GM23338 (cell line): ENCODE measurements around the gene TASP1. TPM values are rescaled to one million over a fixed set of nuclear protein-coding genes. Genes with fewer than 3 reads are reported as not detected.

ENCODE experiments used
- ATAC-seq: fragments of 200-7000 bp; cut with Tn5 transposase; 3 replicates; pipeline ENCODE4 v1.9.1; 2020
- DNase-seq: peaks from one replicate; pipeline ENCODE4 v3.0.0-alpha.2; 2015; ENCODE audit warnings: low spot score
- H2AFZ ChIP-seq: fragments of 200-600 bp; sonication (generic); 2 replicates; pipeline ENCODE4 v1.8.0; 2016; ENCODE audit warnings: antibody characterized with exemption, mild to moderate bottlenecking, moderate library complexity
- H3F3A ChIP-seq: fragments of 200-600 bp; sonication (generic); replicated peaks from 2 replicates; pipeline ENCODE4 v1.8.0; 2017; ENCODE audit warnings: antibody characterized with exemption, mixed run types, low read depth
- H3K27ac ChIP-seq: fragments of 200-600 bp; sonication (generic); 2 replicates; pipeline ENCODE4 v1.6.1; 2016; ENCODE audit warnings: low read depth
- H3K27me3 ChIP-seq: fragments of 200-600 bp; sonication (generic); 2 replicates; pipeline ENCODE4 v1.8.0; 2016; ENCODE audit warnings: mild to moderate bottlenecking, mixed run types, moderate library complexity; ENCODE audit not compliant: insufficient read depth
- H3K36me3 ChIP-seq: fragments of 200-600 bp; sonication (generic); 2 replicates; pipeline ENCODE4 v1.8.0; 2016; ENCODE audit warnings: mild to moderate bottlenecking; ENCODE audit not compliant: insufficient read depth
- H3K4me1 ChIP-seq: fragments of 200-600 bp; sonication (generic); 2 replicates; pipeline ENCODE4 v1.8.0; 2016; ENCODE audit warnings: mild to moderate bottlenecking, moderate library complexity; ENCODE audit not compliant: insufficient read depth
- H3K4me2 ChIP-seq: fragments of 200-600 bp; sonication (generic); 2 replicates; pipeline ENCODE4 v1.7.1; 2017; ENCODE audit warnings: mixed run types
- H3K4me3 ChIP-seq: fragments of 200-600 bp; sonication (generic); 2 replicates; pipeline ENCODE4 v1.6.1; 2016; ENCODE audit warnings: mixed run types
- H3K79me2 ChIP-seq: fragments of 200-600 bp; sonication (generic); replicated peaks from 2 replicates; pipeline ENCODE4 v1.8.0; 2017; ENCODE audit warnings: mild to moderate bottlenecking; ENCODE audit not compliant: insufficient read depth
- H3K9me2 ChIP-seq: fragments of 200-600 bp; sonication (generic); 2 replicates; pipeline ENCODE4 v1.8.0; 2017; ENCODE audit not compliant: insufficient read depth
- H4K20me1 ChIP-seq: fragments of 200-600 bp; sonication (generic); replicated peaks from 2 replicates; pipeline ENCODE4 v1.8.0; 2017; ENCODE audit warnings: mild to moderate bottlenecking; ENCODE audit not compliant: insufficient read depth
- H3K27ac Mint-ChIP-seq: 2 replicates; pipeline ENCODE4 v1.8.0; 2020; ENCODE audit warnings: inconsistent platforms, mild to moderate bottlenecking, moderate library complexity, mixed read lengths
- H3K27me3 Mint-ChIP-seq: 3 replicates; pipeline ENCODE4 v1.8.0; 2022; ENCODE audit warnings: low read depth, mild to moderate bottlenecking, moderate library complexity, mixed read lengths, inconsistent platforms; ENCODE audit not compliant: insufficient read depth, poor library complexity
- H3K36me3 Mint-ChIP-seq: 3 replicates; pipeline ENCODE4 v1.8.0; 2021; ENCODE audit warnings: low read depth, mild to moderate bottlenecking, inconsistent platforms, moderate library complexity, mixed read lengths
- H3K4me1 Mint-ChIP-seq: 3 replicates; pipeline ENCODE4 v1.8.0; 2020; ENCODE audit warnings: mild to moderate bottlenecking, inconsistent platforms, mixed read lengths
- H3K4me3 Mint-ChIP-seq: 3 replicates; pipeline ENCODE4 v1.8.0; 2021; ENCODE audit warnings: moderate library complexity, mild to moderate bottlenecking, inconsistent platforms, mixed read lengths
- H3K9me3 Mint-ChIP-seq: 3 replicates; pipeline ENCODE4 v1.8.0; 2020; ENCODE audit warnings: moderate library complexity, mild to moderate bottlenecking, inconsistent platforms, mixed read lengths
- CREB1 ChIP-seq: fragments of 250-450 bp; sonication (Bioruptor Pico); IDR thresholded peaks from 2 replicates; pipeline ENCODE4 v1.5.0; 2020; ENCODE audit warnings: low read depth, mild to moderate bottlenecking, moderate library complexity
- CTCF ChIP-seq, 2 experiments: fragments of 200-600 bp in 1 of 2; sonication (generic) in 1 of 2; conservative IDR thresholded peaks; 2 replicates each; pipeline versions ENCODE4 v1.5.1 to v1.6.1; 2016 to 2017; ENCODE audit warnings: antibody characterized with exemption in 2 of 2, low read depth in 2 of 2, mild to moderate bottlenecking in 2 of 2, moderate library complexity in 1 of 2
- EZH2 ChIP-seq: fragments of 200-600 bp; sonication (generic); IDR thresholded peaks from one replicate; pipeline ENCODE4 v1.8.0; 2017; ENCODE audit warnings: antibody characterized with exemption, mild to moderate bottlenecking, low read depth; ENCODE audit not compliant: unreplicated experiment
- EZH2phosphoT487 ChIP-seq: fragments of 200-600 bp; sonication (generic); IDR thresholded peaks from one replicate; pipeline ENCODE4 v1.8.1; 2018; ENCODE audit warnings: antibody characterized with exemption; ENCODE audit not compliant: unreplicated experiment
- JUNB ChIP-seq: IDR thresholded peaks from one replicate; pipeline ENCODE4 v1.6.1; 2016; ENCODE audit warnings: antibody characterized with exemption; ENCODE audit not compliant: unreplicated experiment
- NANOG ChIP-seq: IDR thresholded peaks from 2 replicates; pipeline ENCODE4 v1.6.1; 2016; ENCODE audit warnings: antibody characterized with exemption, borderline replicate concordance
- POLR2AphosphoS5 ChIP-seq: IDR thresholded peaks from 2 replicates; pipeline ENCODE4 v1.6.1; 2016; ENCODE audit warnings: antibody characterized with exemption, low read depth
- STAT1 ChIP-seq: IDR thresholded peaks from one replicate; pipeline ENCODE4 v1.6.1; 2016; ENCODE audit warnings: antibody characterized with exemption; ENCODE audit not compliant: unreplicated experiment
- ZNF114 ChIP-seq: fragments of 250-450 bp; sonication (Bioruptor Pico); IDR thresholded peaks from 2 replicates; pipeline ENCODE4 v1.5.0; 2020; ENCODE audit warnings: mild to moderate bottlenecking, moderate library complexity
- ZNF331 ChIP-seq: fragments of 250-450 bp; sonication (Bioruptor Pico); IDR thresholded peaks from 2 replicates; pipeline ENCODE4 v1.5.0; 2020; ENCODE audit warnings: low read depth, mild to moderate bottlenecking, moderate library complexity
- ZNF462 ChIP-seq: fragments of 250-450 bp; sonication (Bioruptor Pico); IDR thresholded peaks from 2 replicates; pipeline ENCODE4 v1.5.0; 2020; ENCODE audit warnings: mild to moderate bottlenecking, moderate library complexity
- polyA plus RNA-seq: library from polyadenylated mRNA; unstranded; fragments of >200 nt; fragmentation: Nextera tagmentation; extraction: Ambion mirVana; gene quantifications from 2 replicates; pipeline ENCODE4 v1.2.1, GENCODE V29; 2016
- total RNA-seq: library from RNA; depleted of rRNA; stranded (reverse); fragments of >200 nt; shearing (Covaris generic); gene quantifications from 2 replicates; pipeline ENCODE4 v1.2.3, GENCODE V29; 2014
- TF ChIP-seq, protein P1 (sequence below): IDR thresholded peaks from 2 replicates; pipeline ENCODE4 v1.6.1; 2016; ENCODE audit warnings: antibody characterized with exemption
- TF ChIP-seq, protein P2 (sequence below): IDR thresholded peaks from one replicate; pipeline ENCODE4 v1.6.1; 2018; ENCODE audit warnings: antibody characterized with exemption; ENCODE audit not compliant: unreplicated experiment

TASP1 gene
- total and polyA plus RNA-seq, 2 experiments from 2014 or later, result 9.7 to 9.8 TPM

DNA sequence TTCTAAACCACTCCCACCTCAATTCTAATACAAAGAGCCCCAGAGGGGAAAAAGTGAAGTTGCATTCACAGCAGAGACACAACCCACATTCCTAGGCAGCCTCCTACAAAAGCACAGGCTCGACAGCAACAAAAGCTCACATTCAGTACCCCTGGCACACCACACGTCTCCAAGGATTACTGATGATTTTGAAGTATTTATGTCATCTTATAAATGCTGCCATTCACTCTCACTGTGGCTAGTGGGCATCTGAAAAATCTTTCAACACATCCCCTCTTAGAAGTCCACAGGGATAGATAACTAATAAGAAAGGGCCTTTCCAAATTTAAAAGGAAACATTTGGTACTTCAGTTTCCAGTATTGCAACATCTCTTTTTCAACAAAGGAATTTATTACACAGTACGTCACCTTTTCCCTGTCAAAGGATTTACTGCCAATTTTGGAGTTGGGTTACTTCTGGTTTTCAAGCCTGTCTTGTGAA is 146.7 kb downstream of the TASP1 start:
- Histone ChIP-seq H4K20me1 (no peaks in the 10 kb centered on the region), H3K4me3 (no peak overlapping the region), H3K4me1 (peaks cover 22% of the 10 kb centered on the region), H3K36me3 (no peaks in the 10 kb centered on the region), H3K27ac (peak overlapping the region; percentile 23), H3K79me2 (no peaks in the 10 kb centered on the region), H3K9me2 (no peaks in the 10 kb centered on the region), H3K27me3 (no peaks in the 10 kb centered on the region), H3K4me2 (0 out of 2 replicates have a peak overlapping the region, but pooled peaks have one; percentile 0), H3F3A (no peaks in the 10 kb centered on the region), H2AFZ (no peak overlapping the region)
- ATAC-seq (peak; percentile 98), DNase-seq (peak; percentile 89)
- Mint-ChIP-seq H3K36me3 (peaks cover 8% of the 10 kb centered on the region; the same call in 2 of the 3 replicates), H3K4me3 (0 out of 3 replicates have a peak overlapping the region, but pooled peaks have one; percentile 1), H3K27ac (peak overlapping the region; percentile 59; the same call in 1 of the 2 replicates), H3K4me1 (peaks cover 27% of the 10 kb centered on the region), H3K9me3 (peaks cover 3% of the 10 kb centered on the region; the same call in 2 of the 3 replicates), H3K27me3 (no peaks in the 10 kb centered on the region)
- TF ChIP-seq ZNF331 (CRISPR knock-in tag), result no peak
- TF ChIP-seq STAT1, result no peak
- no peak for TF ChIP-seq JUNB
- TF ChIP-seq ZNF462 (CRISPR knock-in tag), result no peak
- TF ChIP-seq EZH2, result no peak
- TF ChIP-seq NANOG, result no peak
- TF ChIP-seq ZNF114 (CRISPR knock-in tag), result no peak
- TF ChIP-seq POLR2AphosphoS5, result no peak
- TF ChIP-seq EZH2phosphoT487, result no peak
- TF ChIP-seq CTCF (conservative IDR thresholded peaks at IDR 0.05; ENCODE audit: low read depth in 2 of 2), result no peak
- TF ChIP-seq, protein P1, sequence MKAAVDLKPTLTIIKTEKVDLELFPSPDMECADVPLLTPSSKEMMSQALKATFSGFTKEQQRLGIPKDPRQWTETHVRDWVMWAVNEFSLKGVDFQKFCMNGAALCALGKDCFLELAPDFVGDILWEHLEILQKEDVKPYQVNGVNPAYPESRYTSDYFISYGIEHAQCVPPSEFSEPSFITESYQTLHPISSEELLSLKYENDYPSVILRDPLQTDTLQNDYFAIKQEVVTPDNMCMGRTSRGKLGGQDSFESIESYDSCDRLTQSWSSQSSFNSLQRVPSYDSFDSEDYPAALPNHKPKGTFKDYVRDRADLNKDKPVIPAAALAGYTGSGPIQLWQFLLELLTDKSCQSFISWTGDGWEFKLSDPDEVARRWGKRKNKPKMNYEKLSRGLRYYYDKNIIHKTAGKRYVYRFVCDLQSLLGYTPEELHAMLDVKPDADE, result no peak
- TF ChIP-seq CREB1 (CRISPR knock-in tag), result no peak
- TF ChIP-seq, protein P2, sequence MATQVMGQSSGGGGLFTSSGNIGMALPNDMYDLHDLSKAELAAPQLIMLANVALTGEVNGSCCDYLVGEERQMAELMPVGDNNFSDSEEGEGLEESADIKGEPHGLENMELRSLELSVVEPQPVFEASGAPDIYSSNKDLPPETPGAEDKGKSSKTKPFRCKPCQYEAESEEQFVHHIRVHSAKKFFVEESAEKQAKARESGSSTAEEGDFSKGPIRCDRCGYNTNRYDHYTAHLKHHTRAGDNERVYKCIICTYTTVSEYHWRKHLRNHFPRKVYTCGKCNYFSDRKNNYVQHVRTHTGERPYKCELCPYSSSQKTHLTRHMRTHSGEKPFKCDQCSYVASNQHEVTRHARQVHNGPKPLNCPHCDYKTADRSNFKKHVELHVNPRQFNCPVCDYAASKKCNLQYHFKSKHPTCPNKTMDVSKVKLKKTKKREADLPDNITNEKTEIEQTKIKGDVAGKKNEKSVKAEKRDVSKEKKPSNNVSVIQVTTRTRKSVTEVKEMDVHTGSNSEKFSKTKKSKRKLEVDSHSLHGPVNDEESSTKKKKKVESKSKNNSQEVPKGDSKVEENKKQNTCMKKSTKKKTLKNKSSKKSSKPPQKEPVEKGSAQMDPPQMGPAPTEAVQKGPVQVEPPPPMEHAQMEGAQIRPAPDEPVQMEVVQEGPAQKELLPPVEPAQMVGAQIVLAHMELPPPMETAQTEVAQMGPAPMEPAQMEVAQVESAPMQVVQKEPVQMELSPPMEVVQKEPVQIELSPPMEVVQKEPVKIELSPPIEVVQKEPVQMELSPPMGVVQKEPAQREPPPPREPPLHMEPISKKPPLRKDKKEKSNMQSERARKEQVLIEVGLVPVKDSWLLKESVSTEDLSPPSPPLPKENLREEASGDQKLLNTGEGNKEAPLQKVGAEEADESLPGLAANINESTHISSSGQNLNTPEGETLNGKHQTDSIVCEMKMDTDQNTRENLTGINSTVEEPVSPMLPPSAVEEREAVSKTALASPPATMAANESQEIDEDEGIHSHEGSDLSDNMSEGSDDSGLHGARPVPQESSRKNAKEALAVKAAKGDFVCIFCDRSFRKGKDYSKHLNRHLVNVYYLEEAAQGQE, result no peak
